HepG2 (cell line): ENCODE results near the gene TSTD1. TPM values are rescaled to one million over a fixed set of nuclear protein-coding genes. Genes with fewer than 3 reads are reported as not detected.

Experiments used
- ARID3A ChIP-seq: IDR thresholded peaks from 2 replicates; pipeline ENCODE4 v1.6.1; 2012; ENCODE audit warnings: low read depth, low read length, improper control_type of control experiment
- ETV5 ChIP-seq: IDR thresholded peaks from 2 replicates; pipeline ENCODE4 v1.6.1; 2018; ENCODE audit warnings: missing biosample characterization, missing genetic modification reagents, inconsistent platforms, borderline replicate concordance
- GABPA ChIP-seq, 2 experiments: IDR thresholded peaks; 2 replicates each; pipeline ENCODE4 v1.6.1; 2011 to 2016; ENCODE audit warnings: low read depth in 2 of 2, low read length in 1 of 2, missing biosample characterization in 1 of 2, missing genetic modification characterization in 1 of 2
- HIVEP1 ChIP-seq: sonication (generic); formaldehyde crosslinking; IDR thresholded peaks from 2 replicates; pipeline ENCODE4 v1.4.0; 2020; ENCODE audit warnings: mild to moderate bottlenecking, missing genetic modification reagents
- JUND ChIP-seq: sonication (generic); formaldehyde crosslinking; IDR thresholded peaks from 2 replicates; pipeline ENCODE4 v1.8.0; 2022; ENCODE audit warnings: mild to moderate bottlenecking, missing genetic modification reagents
- SMC3 ChIP-seq: IDR thresholded peaks from 2 replicates; pipeline ENCODE4 v1.6.1; 2011; ENCODE audit warnings: low read length, improper control_type of control experiment
- TRAFD1 ChIP-seq: sonication (generic); formaldehyde crosslinking; IDR thresholded peaks from 2 replicates; pipeline ENCODE4 v1.5.1; 2020; ENCODE audit warnings: missing genetic modification reagents, mild to moderate bottlenecking, borderline replicate concordance
- ZFP1 ChIP-seq: IDR thresholded peaks from 2 replicates; pipeline ENCODE4 v1.6.1; 2016
- ZNF431 ChIP-seq: sonication (generic); formaldehyde crosslinking; IDR thresholded peaks from 2 replicates; pipeline ENCODE4 v1.9.0; 2022; ENCODE audit warnings: missing genetic modification reagents, low read depth, mild to moderate bottlenecking, borderline replicate concordance
- ZNF496 ChIP-seq: sonication (generic); formaldehyde crosslinking; IDR thresholded peaks from 2 replicates; pipeline ENCODE4 v1.8.1; 2023; ENCODE audit warnings: mild to moderate bottlenecking, moderate library complexity, missing genetic modification reagents; ENCODE audit not compliant: insufficient replicate concordance
- ZNF512 ChIP-seq: sonication (generic); formaldehyde crosslinking; IDR thresholded peaks from 2 replicates; pipeline ENCODE4 v1.4.0; 2020; ENCODE audit warnings: mild to moderate bottlenecking, missing genetic modification reagents
- ZNF609 ChIP-seq: sonication (generic); formaldehyde crosslinking; IDR thresholded peaks from 2 replicates; pipeline ENCODE4 v1.4.0; 2020; ENCODE audit warnings: mild to moderate bottlenecking, missing genetic modification reagents, borderline replicate concordance
- ZNF691 ChIP-seq: sonication (generic); formaldehyde crosslinking; IDR thresholded peaks from 2 replicates; pipeline ENCODE4 v1.4.0; 2020; ENCODE audit warnings: missing genetic modification reagents, low read depth, mild to moderate bottlenecking, borderline replicate concordance
- ZNF720 ChIP-seq: sonication (generic); formaldehyde crosslinking; IDR thresholded peaks from 2 replicates; pipeline ENCODE4 v1.4.0; 2020; ENCODE audit warnings: missing genetic modification reagents
- ZNF784 ChIP-seq: sonication (generic); formaldehyde crosslinking; IDR thresholded peaks from 2 replicates; pipeline ENCODE4 v1.5.1; 2020; ENCODE audit warnings: missing genetic modification reagents, mild to moderate bottlenecking, borderline replicate concordance
- ZSCAN30 ChIP-seq: sonication (generic); formaldehyde crosslinking; IDR thresholded peaks from 2 replicates; pipeline ENCODE4 v1.5.0; 2020; ENCODE audit warnings: mild to moderate bottlenecking, missing genetic modification reagents
- polyA plus RNA-seq, 8 experiments: library from polyadenylated mRNA; depleted of rRNA in 3 of 8; stranded (reverse) in 7 of 8; unstranded in 1 of 8; fragments of >200 nt; fragmentation: Illumina TruSeq in 4 of 8; extraction: Trizol in 4 of 8; gene quantifications; 2 replicates each; pipeline versions ENCODE4 v1.2.1 to v1.2.3, GENCODE V29; 2011 to 2016; ENCODE audit warnings: low read depth in 4 of 8, missing spikeins in 1 of 8, mixed read lengths in 1 of 8; ENCODE audit not compliant: insufficient read depth in 1 of 8
- total RNA-seq, 5 experiments: library from RNA; depleted of rRNA; stranded (reverse); fragments of >200 nt; fragmentation: Illumina TruSeq; extraction: Trizol; gene quantifications; 2 replicates each; pipeline ENCODE4 v1.2.3, GENCODE V29; 2016; ENCODE audit warnings: low read depth in 1 of 5

Gene TSTD1
- total and polyA plus RNA-seq, 2 of the 13 experiments (the other 11 are each of a cell fraction or from before 2014, with no cell fraction given): 0.15 to 0.31 TPM

GRCh38 chr1:161021165-161021969 lies 17.4 kb downstream of the TSTD1 start (continued):
- TF ChIP-seq ARID3A (no peak), HIVEP1 (CRISPR knock-in tag) (no peak), ZNF431 (no peak; the same call in 1 of the 2 replicates), GABPA (IDR thresholded peaks at IDR 0.05; ENCODE audit: low read depth, low read length) (no peak), GABPA (CRISPR knock-in tag; IDR thresholded peaks at IDR 0.05; ENCODE audit: low read depth) (0 out of 2 replicates have a peak, but pooled peaks have one; percentile 29), SMC3 (no peak), ZSCAN30 (no peak), ZNF784 (CRISPR knock-in tag) (no peak), JUND (no peak), ZNF609 (CRISPR knock-in tag) (no peak), ETV5 (0 out of 2 replicates have a peak, but pooled peaks have one; percentile 7), ZNF720 (no peak), ZFP1 (CRISPR knock-in tag) (no peak), ZNF496 (CRISPR knock-in tag) (no peak), TRAFD1 (CRISPR knock-in tag) (no peak; the same call in 1 of the 2 replicates), ZNF691 (CRISPR knock-in tag) (0 out of 2 replicates have a peak, but pooled peaks have one; percentile 0), ZNF512 (CRISPR knock-in tag) (no peak)
